Ovary (tissue), 9 donors: ENCODE results near the gene ANO6. TPM values are rescaled to one million over a fixed set of nuclear protein-coding genes. Genes with fewer than 3 reads are reported as not detected.

Experiments used
- DNase-seq, 5 donors: peaks; one replicate each; pipeline ENCODE4 v3.0.0-alpha.2; 2019 to 2020
- H3K27ac ChIP-seq, 2 donors: fragments of 200-600 bp; one replicate each; pipeline versions ENCODE4 v1.5.1 to v1.8.0; 2019 to 2022
- H3K27me3 ChIP-seq: fragments of 200-600 bp; one replicate; pipeline ENCODE4 v1.8.0; 2022
- H3K36me3 ChIP-seq: fragments of 200-600 bp; sonication (generic); one replicate; pipeline ENCODE4 v1.5.1; 2019
- H3K4me1 ChIP-seq: one replicate; pipeline ENCODE4 v1.8.1; 2013; ENCODE audit warnings: mild to moderate bottlenecking, moderate library complexity; ENCODE audit not compliant: insufficient read depth
- H3K4me3 ChIP-seq: fragments of 200-600 bp; sonication (generic); one replicate; pipeline ENCODE4 v1.5.1; 2017
- H3K9me3 ChIP-seq, 2 donors: fragments of 200-600 bp in 1 of 2; sonication (generic) in 1 of 2; one replicate each; pipeline versions ENCODE4 v1.5.1 to v1.8.1; 2013 to 2019; ENCODE audit warnings: mild to moderate bottlenecking in 1 of 2, moderate library complexity in 1 of 2
- EP300 ChIP-seq: sonication (generic); formaldehyde crosslinking; IDR thresholded peaks from one replicate; pipeline ENCODE4 v1.6.1; 2017; ENCODE audit warnings: antibody characterized with exemption
- POLR2A ChIP-seq: fragments of 450-650 bp; IDR thresholded peaks from one replicate; pipeline ENCODE4 v1.6.1; 2017; ENCODE audit warnings: antibody characterized with exemption, mild to moderate bottlenecking, moderate library complexity
- WGBS, 3 donors: extraction: QIAGEN DNeasy Blood & Tissue Kit in 1 of 3; methylation state at CpG; one replicate each; pipeline versions ENCODE4 v1.1.5 to v1.1.7; 2013 to 2017; 5-methylcytosine and 5-hydroxymethylcytosine counted together
- intact Hi-C, 4 donors: fragments of 100-400 bp; cut with DNase I; formaldehyde crosslinking; loops; one replicate each; pipeline versions ENCODE4 v1.11.0 to v1.15.1; 2022 to 2023
- polyA plus RNA-seq, 2 donors: library from polyadenylated mRNA; stranded (reverse); fragments of 200-250 nt in 1 of 2; fragments of 350-450 nt in 1 of 2; fragmentation: Illumina TruSeq in 1 of 2; extraction: RNeasy Lipid Tissue Mini Kit (QIAGEN cat#74804) in 1 of 2; gene quantifications; one replicate each; pipeline ENCODE4 v1.2.3, GENCODE V29; 2013 to 2014
- total RNA-seq, 7 donors: library from RNA; depleted of rRNA in 2 of 7; stranded (reverse); fragments of >200 nt in 2 of 7; fragmentation: NEBNext Ultra II Directional in 3 of 7; extraction: Animal tissue kit (Norgen Biotek cat#: 25700) in 3 of 7; gene quantifications; one replicate each; pipeline versions ENCODE4 v1.1.0 to v1.2.4, GENCODE V29; 2016 to 2023
- TF ChIP-seq, protein P1 (sequence below), 3 donors: fragments of 450-650 bp in 2 of 3; fragments of 200-600 bp in 1 of 3; IDR thresholded peaks; one replicate each; pipeline versions ENCODE4 v1.5.1 to v1.8.0; 2016 to 2022; ENCODE audit warnings: antibody characterized with exemption in 3 of 3, mild to moderate bottlenecking in 1 of 3
- donor health status: DM: no; HTN: no; CAD: no; lungs with moderate emphysema.
- donor health status: DM: no; HTN: no; CAD: no.
- donor health status: Bipolar disorder and iron deficiency.
- donor health status: DM: yes; HTN: yes; CAD: no.
- donor health status: DM: no; HTN: no; CAD: no.
- donor health status: DM: yes; HTN: yes; CAD: no.

Gene ANO6
- total and polyA plus RNA-seq, 9 donors = 38.8 to 88.5 (median 63.2) TPM

DNA sequence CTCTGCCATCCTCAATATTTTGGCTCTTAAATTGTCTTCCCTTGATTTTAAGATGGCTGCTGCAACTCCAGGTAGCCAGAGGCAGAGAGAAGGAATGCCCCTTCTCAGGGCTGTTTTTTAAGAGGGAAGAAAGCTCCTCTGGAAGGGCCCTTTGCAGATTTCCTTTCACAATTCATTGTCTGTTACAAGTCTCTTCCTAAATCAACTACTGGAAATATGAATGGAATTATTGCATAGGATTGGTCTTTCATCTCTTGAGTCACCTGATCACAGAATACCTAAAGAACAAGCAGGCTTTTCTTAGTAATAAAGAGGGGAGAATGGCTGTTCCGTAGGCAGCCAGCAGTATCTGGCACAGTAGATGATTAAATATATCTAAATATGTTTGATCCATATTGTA is 118.5 kb downstream of the ANO6 start:
- Histone ChIP-seq H3K36me3 (no peaks in the 10 kb centered on the region), H3K9me3 (no peaks in the 10 kb centered on the region), H3K4me3 (no peak overlapping the region), H3K27me3 (no peaks in the 10 kb centered on the region), H3K27ac (no peak overlapping the region), H3K4me1 (peaks cover 5% of the 10 kb centered on the region)
- TF ChIP-seq EP300 = no peak
- TF ChIP-seq, protein P1, sequence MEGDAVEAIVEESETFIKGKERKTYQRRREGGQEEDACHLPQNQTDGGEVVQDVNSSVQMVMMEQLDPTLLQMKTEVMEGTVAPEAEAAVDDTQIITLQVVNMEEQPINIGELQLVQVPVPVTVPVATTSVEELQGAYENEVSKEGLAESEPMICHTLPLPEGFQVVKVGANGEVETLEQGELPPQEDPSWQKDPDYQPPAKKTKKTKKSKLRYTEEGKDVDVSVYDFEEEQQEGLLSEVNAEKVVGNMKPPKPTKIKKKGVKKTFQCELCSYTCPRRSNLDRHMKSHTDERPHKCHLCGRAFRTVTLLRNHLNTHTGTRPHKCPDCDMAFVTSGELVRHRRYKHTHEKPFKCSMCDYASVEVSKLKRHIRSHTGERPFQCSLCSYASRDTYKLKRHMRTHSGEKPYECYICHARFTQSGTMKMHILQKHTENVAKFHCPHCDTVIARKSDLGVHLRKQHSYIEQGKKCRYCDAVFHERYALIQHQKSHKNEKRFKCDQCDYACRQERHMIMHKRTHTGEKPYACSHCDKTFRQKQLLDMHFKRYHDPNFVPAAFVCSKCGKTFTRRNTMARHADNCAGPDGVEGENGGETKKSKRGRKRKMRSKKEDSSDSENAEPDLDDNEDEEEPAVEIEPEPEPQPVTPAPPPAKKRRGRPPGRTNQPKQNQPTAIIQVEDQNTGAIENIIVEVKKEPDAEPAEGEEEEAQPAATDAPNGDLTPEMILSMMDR (IDR thresholded peaks at IDR 0.05) = no peak
- no peak for TF ChIP-seq POLR2A
- DNase-seq = no peak
- 94 to 97% (median 97%) methylated on average over 1 of the region's 1 CpG for WGBS, 3 donors
- intact Hi-C loops = no loop called here

DNA sequence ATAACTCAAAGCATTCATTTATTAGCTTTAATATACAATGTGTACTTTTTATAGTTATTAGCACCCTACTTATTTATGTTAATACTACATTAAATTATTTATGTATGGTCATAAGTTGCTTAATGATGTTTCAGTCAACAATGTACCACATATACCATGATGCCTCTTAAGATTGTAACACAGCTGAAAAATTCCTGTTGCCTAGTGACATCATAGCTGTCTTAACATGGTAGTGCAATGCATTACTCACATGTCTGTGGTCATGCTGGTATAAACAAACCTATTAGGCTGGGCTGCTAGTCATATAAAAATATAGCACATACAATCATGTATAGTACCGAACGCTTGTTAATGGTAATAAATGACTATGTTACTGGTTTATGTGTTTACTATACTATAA is 120.4 kb downstream of the ANO6 start:
- H3K9me3 ChIP-seq = no peaks in the 10 kb centered on the region
- no peak overlapping the region for H3K4me3 ChIP-seq
- H3K36me3 ChIP-seq = no peaks in the 10 kb centered on the region
- TF ChIP-seq, protein P1 (IDR thresholded peaks at IDR 0.05) = no peak
- TF ChIP-seq EP300 = no peak
- no peak for TF ChIP-seq POLR2A
- DNase-seq = no peak
- 95 to 98% (median 96%) methylated on average over 2 of the region's 2 CpGs for WGBS, 3 donors
- intact Hi-C loops = no loop called here
- H3K27ac ChIP-seq = no peak overlapping the region
- no peaks in the 10 kb centered on the region for H3K27me3 ChIP-seq
- H3K4me1 ChIP-seq = peaks cover 5% of the 10 kb centered on the region

DNA sequence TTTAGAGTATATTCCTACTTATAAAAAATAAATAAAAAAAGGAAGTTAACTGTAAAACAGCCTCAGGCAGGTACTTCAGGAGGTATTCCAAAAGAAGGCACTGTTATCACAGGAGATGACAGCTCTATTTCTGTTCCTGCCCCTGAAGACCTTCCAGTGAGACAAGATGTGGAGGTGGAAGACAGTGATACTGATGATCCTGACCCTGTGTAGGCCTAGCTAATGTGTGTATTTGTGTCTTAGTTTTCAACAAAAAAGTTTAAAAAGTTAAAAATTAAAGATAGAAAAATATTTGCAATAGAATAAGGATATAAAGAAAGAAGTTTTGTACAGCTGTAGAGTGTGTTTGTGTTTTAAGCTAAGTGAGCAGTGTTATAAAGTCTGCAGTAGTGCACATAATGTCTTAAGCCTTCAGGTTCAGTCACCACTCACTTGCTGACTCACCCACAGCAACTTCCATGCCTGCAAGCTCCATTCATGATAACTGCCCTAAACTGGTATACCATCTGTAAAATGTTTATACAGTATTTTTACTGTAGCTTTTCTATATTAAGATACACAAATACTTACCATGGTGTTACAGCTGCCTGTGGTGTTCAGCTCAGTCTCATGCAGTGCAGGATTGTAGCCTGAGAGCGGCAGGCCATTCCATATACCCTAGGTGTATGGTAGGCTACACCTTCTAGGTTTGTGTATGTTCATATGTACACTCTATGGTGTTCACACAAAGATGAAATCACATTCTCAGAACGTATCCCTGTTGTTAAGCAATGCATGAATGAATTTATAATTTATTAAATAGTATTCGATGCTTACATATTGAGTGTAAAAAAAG is 121.1 kb downstream of the ANO6 start:
- TF ChIP-seq, protein P1 (IDR thresholded peaks at IDR 0.05) = no peak
- WGBS, 3 donors = 88 to 92% (median 92%) methylated on average over 3 of the region's 3 CpGs

DNA sequence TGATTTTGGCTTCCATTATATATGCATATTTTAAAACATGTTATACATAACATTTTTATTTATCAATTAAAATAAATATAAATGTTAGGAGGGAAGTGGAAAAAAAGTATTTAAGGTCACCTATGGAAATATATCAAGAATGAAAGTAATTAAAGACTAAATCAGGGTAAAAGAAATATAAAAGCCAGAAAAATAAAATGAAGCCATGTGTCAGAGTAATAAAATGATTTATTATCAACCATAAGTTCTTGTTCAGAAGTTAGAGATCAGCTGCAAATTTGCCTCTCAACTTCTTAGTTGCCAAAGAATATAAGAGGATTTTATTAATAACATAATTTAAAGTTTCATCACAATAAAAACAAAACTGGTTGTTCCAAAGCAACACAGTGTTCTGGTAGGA is 121.9 kb downstream of the ANO6 start:
- no peaks in the 10 kb centered on the region for H3K27me3 ChIP-seq
- peaks cover 3% of the 10 kb centered on the region for H3K4me1 ChIP-seq
- H3K36me3 ChIP-seq = no peaks in the 10 kb centered on the region
- H3K27ac ChIP-seq = no peak overlapping the region
- H3K4me3 ChIP-seq = no peak overlapping the region
- no peak for DNase-seq
- no peaks in the 10 kb centered on the region for H3K9me3 ChIP-seq
- intact Hi-C loops = no loop called here
- TF ChIP-seq POLR2A = no peak
- TF ChIP-seq EP300 = no peak
- TF ChIP-seq, protein P1 (IDR thresholded peaks at IDR 0.05) = no peak

More for the DNA sequence above, 121.1 kb downstream of the ANO6 start:
- H3K9me3 ChIP-seq = no peaks in the 10 kb centered on the region
- no peaks in the 10 kb centered on the region for H3K27me3 ChIP-seq
- H3K4me1 ChIP-seq = peaks cover 5% of the 10 kb centered on the region
- no peak for DNase-seq
- no peak overlapping the region for H3K4me3 ChIP-seq
- H3K27ac ChIP-seq = no peak overlapping the region
- no peaks in the 10 kb centered on the region for H3K36me3 ChIP-seq
- intact Hi-C loops = no loop called here
